ENCODE measurements around the gene MEOX2.

The MEOX2 gene

DNA sequence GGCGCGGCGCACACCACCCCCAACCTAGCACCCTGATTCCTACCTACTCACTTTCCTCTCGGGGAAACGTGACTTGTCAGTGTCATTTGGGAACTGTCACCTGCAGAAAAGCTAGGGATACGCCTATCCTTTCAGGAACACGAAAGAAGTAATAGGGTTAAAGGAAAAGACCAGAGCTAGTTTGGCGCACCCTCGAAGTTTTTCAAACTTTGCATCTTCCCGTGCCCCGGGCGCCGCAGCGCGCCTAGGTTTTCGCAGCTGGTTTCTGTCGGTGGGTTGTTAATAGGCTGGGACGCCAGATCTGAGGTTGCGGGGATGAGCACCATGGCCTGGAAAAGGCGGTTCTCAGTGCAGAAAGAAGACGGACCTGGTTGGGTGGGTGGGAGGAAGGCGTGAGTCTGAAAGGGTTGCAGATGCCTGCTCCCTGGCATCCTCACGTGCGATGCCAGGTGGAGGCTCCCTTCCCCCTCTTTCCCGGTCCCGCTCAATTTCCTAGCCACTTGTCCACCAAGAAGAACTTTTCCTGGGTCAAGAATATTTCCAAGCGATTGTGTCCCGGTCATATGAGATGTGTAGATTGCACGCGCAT lies 568 bp upstream of the MEOX2 start:
- H3K4me3 Mint-ChIP-seq = no peak overlapping the region
- H3K4me1 Mint-ChIP-seq = no peaks in the 10 kb centered on the region
- CTCF ChIA-PET = no interaction called here
- H3K36me3 Mint-ChIP-seq = no peaks in the 10 kb centered on the region
- DNase-seq = no peak
- no peaks in the 10 kb centered on the region for H3K9me3 Mint-ChIP-seq
- H3K27me3 Mint-ChIP-seq = peaks cover 35% of the 10 kb centered on the region
- H3K27ac Mint-ChIP-seq = no peak overlapping the region

DNA sequence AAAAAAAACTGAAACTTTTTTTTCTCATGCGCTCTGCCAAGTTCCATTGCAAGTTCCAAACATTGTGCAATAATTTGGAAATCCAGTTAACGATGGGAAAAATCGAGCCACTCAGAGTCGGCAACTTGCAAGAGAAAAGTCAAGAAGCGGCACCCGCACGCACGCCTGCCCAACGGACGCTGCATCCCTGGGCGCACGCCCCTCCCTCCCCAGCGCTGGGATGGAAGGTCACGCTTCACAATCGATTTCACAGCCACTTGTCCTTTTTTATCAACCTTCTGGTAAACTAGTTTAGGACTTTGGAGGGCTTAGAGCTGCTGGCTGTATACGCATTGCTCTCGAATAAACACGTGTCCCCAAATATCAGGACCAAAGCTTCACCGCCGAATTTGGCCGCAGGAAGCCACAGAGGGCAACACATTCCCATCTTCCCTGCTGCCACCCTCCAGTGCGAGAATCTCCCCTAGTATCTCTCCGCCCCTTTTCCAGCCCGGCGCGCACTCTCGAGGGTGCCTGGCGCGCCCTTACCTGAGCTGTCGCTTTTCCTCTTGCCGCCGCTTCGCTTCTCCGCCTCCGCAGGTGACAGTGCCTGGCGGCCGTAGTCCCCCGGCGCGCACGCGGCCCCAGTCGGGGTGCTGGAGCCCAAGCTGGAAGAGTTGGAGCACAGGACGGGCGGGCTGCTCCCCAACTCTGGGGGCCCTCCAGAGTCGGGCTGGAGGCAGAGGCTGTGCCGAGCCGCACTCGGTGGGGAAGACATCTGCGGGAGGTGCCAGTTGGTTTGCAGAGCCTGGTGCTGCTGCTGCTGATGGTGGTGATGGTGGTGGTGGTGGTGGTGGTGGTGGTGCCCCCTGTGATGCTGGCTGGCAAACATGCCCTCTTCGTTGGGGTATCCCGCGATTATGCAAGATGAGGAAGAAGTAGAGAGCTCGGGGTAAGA lies 857 bp downstream of the MEOX2 start:
- Mint-ChIP-seq H3K27me3 (peaks cover 35% of the 10 kb centered on the region), H3K27ac (peak overlapping the region; percentile 62), H3K9me3 (no peaks in the 10 kb centered on the region), H3K36me3 (no peaks in the 10 kb centered on the region), H3K4me1 (no peaks in the 10 kb centered on the region), H3K4me3 (no peak overlapping the region)
- no peak for DNase-seq
- CTCF ChIA-PET = no interaction called here

DNA sequence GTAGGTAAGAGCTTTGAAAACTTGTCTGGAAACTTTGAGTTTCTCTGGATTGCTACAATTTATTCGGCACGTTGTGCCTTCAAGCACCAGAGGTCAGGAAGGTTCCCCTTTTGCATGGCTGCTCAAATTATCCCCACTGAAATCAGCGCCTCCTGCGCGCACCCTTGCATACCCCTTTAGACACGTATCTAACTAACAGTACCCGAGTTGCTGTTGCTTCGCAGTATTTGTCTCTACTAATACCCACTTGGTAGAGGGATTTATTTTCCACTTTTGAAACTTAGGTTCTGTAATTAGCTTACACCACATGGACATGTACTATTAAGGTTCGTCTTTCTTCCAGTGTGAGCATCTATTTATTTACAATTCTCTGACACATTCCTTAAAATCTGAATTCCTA lies 1.6 kb downstream of the MEOX2 start:
- Mint-ChIP-seq H3K4me1 (no peaks in the 10 kb centered on the region), H3K36me3 (no peaks in the 10 kb centered on the region), H3K9me3 (no peaks in the 10 kb centered on the region), H3K27me3 (peaks cover 35% of the 10 kb centered on the region), H3K27ac (no peak overlapping the region), H3K4me3 (no peak overlapping the region)
- CTCF ChIA-PET = no interaction called here
- DNase-seq = no peak

DNA sequence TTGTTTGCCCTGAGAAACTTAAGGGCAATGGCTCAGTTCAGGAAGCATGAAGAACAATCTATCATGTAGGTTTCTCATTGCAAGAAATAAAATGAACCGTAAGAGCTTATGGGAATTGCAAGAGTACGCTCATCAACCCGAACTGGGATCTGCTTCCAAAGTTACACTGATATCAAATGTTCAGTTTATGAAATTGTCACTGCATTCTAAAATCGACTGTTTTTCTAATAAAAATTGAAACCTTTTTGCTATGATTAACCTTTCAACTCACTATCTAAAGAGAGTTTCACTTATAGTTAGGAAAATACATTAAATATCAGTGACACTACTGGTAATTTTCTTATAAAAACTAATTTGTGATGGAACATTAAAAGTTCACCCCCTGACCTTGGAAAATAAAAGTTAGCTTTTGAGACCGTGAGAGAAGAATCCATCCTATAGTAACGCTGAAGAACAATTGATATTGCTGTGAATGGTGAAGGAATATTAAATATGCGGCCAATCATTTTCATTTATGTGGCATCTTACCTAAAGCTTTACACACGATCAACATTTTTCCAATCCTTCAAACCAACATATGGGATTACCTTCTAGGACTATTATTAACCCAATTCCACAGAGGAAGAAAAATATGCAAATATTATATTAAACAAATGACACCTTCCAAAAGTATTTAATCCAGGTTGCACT lies 2.2 kb downstream of the MEOX2 start:
- H3K27ac Mint-ChIP-seq = no peak overlapping the region
- no peak overlapping the region for H3K4me3 Mint-ChIP-seq
- H3K4me1 Mint-ChIP-seq = no peaks in the 10 kb centered on the region
- DNase-seq = no peak
- CTCF ChIA-PET = no interaction called here
- peaks cover 35% of the 10 kb centered on the region for H3K27me3 Mint-ChIP-seq
- no peaks in the 10 kb centered on the region for H3K36me3 Mint-ChIP-seq
- no peaks in the 10 kb centered on the region for H3K9me3 Mint-ChIP-seq

DNA sequence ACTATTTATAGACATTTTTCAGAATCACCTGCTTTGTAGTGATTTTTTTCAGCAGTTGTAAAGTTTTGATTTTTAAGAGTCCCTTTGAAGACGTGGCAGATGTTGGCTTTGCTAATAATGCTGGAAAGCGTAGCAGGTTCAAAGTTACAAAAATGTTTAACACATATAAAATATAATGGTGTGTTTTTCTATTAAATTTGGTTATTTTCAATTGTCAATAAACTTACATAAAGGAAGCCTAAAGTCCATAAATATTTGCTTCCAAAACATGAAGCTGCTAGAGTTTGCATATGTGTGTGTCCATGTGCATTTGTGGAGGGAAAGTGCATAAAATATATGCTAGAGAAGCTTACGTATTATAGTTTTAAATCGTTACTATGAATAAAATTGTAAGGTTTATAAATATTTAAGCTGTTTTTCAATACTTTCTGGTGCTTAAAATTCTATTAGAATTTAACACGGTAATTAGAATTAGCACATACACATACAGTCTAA lies 3.7 kb downstream of the MEOX2 start:
- Mint-ChIP-seq H3K9me3 (no peaks in the 10 kb centered on the region), H3K36me3 (no peaks in the 10 kb centered on the region)
- DNase-seq = no peak

DNA sequence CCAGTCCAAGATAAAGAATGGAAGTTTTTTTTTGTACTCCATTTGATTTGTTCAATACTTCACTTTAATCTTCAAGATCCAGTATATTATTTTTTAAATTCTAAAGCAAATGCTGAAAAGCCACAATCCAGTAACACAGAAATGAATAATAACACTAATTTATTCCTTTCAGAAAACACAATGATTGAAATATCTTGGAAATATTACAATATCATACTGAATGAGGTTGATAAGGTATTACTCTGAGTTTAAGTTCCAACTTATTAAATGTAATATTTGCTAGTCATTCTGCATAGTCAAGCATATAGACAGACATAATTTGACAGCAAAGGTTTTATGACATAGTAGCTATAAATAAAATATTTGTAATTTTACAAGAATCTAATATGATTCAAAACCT lies 4.4 kb downstream of the MEOX2 start:
- CTCF ChIA-PET = no interaction called here
- Mint-ChIP-seq H3K4me3 (no peak overlapping the region), H3K27me3 (peaks cover 21% of the 10 kb centered on the region)

More for the DNA sequence above, 3.7 kb downstream of the MEOX2 start:
- CTCF ChIA-PET = no interaction called here
- Mint-ChIP-seq H3K4me1 (no peaks in the 10 kb centered on the region), H3K27ac (no peak overlapping the region), H3K27me3 (peaks cover 28% of the 10 kb centered on the region), H3K4me3 (no peak overlapping the region)

DNA sequence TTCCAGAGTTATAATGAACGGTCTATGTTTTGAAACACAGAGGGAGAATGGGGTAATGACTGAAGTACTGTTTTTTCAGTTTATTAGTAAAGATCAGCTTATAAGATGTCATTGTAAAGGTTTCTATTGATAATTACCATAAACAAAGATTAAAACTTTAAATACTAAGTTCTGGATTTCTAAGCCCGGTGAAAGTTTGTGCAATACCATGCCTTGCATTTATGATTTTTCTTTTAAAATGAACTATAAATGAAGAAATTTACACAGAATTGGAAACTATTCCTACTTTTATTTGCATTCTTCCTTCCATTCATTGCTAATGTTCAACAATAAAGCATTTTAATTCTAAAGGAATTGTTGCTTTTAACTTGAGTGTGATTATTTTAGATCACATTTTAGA lies 4.9 kb downstream of the MEOX2 start:
- no peak for DNase-seq
- Mint-ChIP-seq H3K4me3 (no peak overlapping the region), H3K36me3 (no peaks in the 10 kb centered on the region), H3K27me3 (peaks cover 16% of the 10 kb centered on the region), H3K27ac (no peak overlapping the region), H3K9me3 (no peaks in the 10 kb centered on the region), H3K4me1 (no peaks in the 10 kb centered on the region)
- CTCF ChIA-PET = no interaction called here

More for the DNA sequence above, 4.4 kb downstream of the MEOX2 start:
- Mint-ChIP-seq H3K9me3 (no peaks in the 10 kb centered on the region), H3K4me1 (no peaks in the 10 kb centered on the region), H3K36me3 (no peaks in the 10 kb centered on the region), H3K27ac (no peak overlapping the region)
- DNase-seq = no peak

DNA sequence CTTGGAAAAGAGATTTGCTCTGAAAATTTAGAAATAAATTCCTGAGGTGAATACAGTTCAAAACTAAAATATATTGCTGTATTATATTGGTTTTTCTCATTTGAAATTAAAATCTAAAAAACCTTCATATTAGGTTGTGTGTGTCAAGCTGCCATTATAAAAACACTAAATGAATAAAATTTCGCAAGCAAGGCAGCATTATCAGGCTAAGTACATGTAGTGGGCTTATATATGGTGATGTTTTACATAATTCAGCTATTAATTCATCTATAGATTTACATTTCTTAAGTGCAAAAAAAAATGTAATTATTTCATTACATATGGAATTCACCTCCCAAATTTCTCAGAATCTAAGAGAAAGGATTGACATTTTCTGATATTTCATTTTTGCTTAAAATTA lies 5.3 kb downstream of the MEOX2 start:
- CTCF ChIA-PET = no interaction called here
- Mint-ChIP-seq H3K9me3 (no peaks in the 10 kb centered on the region), H3K36me3 (no peaks in the 10 kb centered on the region), H3K27ac (no peak overlapping the region), H3K4me1 (no peaks in the 10 kb centered on the region), H3K4me3 (no peak overlapping the region), H3K27me3 (peaks cover 12% of the 10 kb centered on the region)
- DNase-seq = no peak

DNA sequence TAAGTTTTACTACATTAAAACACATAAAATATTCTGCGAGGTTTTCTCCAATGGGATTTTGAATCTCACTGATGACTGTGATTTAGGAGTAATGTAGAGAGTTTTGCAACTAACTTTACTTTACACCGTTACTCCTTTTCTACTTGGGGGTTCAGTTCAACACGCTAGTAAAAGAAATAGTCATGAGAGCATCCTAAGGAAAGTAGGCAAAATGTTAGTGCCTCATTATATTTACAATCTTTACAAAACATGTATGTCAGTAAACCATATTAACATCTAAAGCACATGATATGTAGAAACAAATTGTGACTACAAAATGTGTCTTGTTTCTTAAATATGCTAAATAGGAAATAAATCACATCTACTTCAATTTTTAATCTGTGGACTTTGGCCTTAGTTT lies 6.0 kb downstream of the MEOX2 start:
- no peak overlapping the region for H3K4me3 Mint-ChIP-seq
- CTCF ChIA-PET = no interaction called here
- peaks cover 5% of the 10 kb centered on the region for H3K27me3 Mint-ChIP-seq
- no peaks in the 10 kb centered on the region for H3K9me3 Mint-ChIP-seq
- no peaks in the 10 kb centered on the region for H3K4me1 Mint-ChIP-seq
- no peak for DNase-seq
- no peak overlapping the region for H3K27ac Mint-ChIP-seq
- H3K36me3 Mint-ChIP-seq = no peaks in the 10 kb centered on the region

DNA sequence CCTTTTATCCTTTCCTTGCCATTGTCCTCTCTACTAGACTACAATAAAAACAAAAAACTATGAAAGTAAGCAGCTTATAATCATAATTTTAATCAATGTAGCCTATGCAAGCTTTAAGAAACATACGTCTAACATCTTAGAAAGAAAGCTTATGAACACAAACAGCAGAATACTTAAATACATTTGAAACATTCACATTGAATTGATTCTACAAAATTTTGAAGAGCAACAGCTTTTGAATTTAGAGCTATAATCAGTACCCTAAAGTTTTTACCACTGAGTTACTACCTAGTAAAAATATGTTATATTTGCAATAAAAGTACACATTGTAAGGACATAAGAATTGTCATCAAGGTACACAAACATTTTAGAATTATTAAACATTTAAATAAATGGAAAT lies 7.2 kb downstream of the MEOX2 start:
- Mint-ChIP-seq H3K4me3 (no peak overlapping the region), H3K9me3 (no peaks in the 10 kb centered on the region), H3K27ac (no peak overlapping the region), H3K27me3 (no peaks in the 10 kb centered on the region), H3K4me1 (no peaks in the 10 kb centered on the region), H3K36me3 (no peaks in the 10 kb centered on the region)
- CTCF ChIA-PET = interaction anchor here (1.3 kb wide), 1 partner anchor 42 kb away, joined by 4 read pairs; no protein-coding TSS in a partner anchor
- no peak for DNase-seq

DNA sequence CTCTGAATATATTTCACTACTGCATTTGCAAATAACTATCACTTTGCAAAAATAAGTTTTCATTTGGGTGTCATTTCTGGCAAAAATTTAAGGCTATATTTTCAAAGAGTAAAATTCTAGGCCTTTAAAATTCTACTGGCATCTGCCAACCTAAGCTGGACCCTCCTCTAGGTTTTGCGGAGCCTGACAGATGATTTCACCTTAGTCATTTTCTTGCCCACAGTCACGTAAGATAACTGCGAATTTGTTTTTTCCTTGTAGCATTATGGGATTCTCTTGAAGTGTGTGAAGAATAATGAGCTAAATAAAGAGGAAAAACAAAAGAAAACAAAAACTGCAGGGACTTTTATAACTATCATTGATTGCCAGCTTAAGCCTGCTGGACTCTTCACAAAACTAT lies 7.8 kb downstream of the MEOX2 start:
- no peak for DNase-seq
- Mint-ChIP-seq H3K4me3 (no peak overlapping the region), H3K27ac (no peak overlapping the region), H3K4me1 (no peaks in the 10 kb centered on the region), H3K27me3 (no peaks in the 10 kb centered on the region), H3K36me3 (no peaks in the 10 kb centered on the region), H3K9me3 (no peaks in the 10 kb centered on the region)
- CTCF ChIA-PET = interaction anchor here (1.3 kb wide), 1 partner anchor 42 kb away, joined by 4 read pairs; no protein-coding TSS in a partner anchor

DNA sequence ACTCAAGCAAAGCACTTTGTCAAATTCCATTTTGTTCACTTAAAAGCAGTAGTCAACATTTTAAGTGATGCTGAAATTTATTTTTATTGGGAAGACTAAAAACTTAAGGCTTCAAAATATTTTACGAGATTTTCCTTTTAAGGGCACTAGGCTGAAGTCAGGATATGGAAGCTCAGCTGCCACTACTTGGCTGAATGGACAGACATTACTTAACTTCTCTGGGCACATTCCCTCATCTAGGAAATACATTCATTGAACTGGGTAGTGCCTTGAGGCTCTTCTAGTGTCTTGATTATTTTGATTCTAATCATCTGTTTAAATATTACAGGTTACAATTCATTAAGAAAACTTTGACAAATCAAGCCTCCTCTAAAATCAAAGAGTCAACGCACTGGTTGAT lies 11.1 kb downstream of the MEOX2 start:
- Mint-ChIP-seq H3K36me3 (no peaks in the 10 kb centered on the region), H3K4me1 (no peaks in the 10 kb centered on the region), H3K27me3 (no peaks in the 10 kb centered on the region), H3K4me3 (no peak overlapping the region), H3K27ac (no peak overlapping the region), H3K9me3 (peaks cover 3% of the 10 kb centered on the region)
- DNase-seq = no peak
- CTCF ChIA-PET = no interaction called here

DNA sequence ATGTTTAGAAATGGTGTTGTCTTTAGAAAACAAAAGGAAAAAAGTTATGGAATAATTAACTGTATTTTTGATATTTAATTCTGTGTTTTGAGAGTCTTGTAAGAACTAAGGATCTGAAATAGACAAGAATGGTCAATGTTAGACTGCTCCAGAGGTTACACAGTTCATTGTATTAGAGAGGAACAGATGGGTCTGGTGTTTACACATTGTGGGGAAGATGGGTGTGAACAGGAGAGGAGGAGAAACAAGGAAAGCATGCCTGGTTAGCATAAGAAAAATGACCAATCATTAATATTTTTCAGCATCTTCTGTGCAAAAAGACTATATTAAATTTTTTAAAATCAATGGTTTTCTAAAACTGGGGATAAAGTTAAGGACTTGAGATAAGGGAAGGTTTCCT lies 11.9 kb downstream of the MEOX2 start:
- Mint-ChIP-seq H3K9me3 (peaks cover 4% of the 10 kb centered on the region), H3K27ac (no peak overlapping the region), H3K27me3 (no peaks in the 10 kb centered on the region), H3K4me3 (no peak overlapping the region), H3K4me1 (no peaks in the 10 kb centered on the region), H3K36me3 (no peaks in the 10 kb centered on the region)
- no peak for DNase-seq
- CTCF ChIA-PET = no interaction called here

DNA sequence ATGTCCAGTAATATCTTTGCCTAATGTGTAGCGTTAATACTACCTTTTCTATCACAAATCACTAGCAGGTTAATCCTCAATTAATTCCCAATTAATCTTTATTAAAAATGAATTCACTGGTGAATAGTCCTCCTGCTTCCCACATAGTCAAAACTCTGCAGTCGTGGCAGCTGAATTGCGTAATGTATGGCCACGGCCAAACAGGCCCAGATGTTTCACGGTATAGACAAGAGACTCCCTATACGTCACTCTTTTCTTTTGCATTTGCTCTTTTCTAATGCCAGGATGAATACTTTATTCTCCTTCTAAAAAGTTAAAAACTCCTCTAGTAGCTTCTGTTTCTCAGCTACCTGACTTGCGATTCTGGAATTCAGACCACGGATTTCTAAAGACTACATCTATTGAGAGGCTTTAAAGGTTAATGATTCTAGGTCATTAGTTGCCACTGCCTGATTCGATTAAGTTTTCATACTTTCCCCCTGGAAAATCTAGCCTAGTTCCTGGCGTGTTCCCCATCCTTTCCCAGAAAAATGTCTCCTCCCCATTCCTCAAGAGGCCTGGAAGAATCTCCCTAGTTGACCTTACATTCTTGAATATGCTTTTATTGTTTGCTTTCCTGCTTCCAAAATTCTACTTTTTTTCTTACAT lies 16.9 kb downstream of the MEOX2 start:
- H3K36me3 Mint-ChIP-seq = no peaks in the 10 kb centered on the region
- no peak for DNase-seq
- no peak overlapping the region for H3K4me3 Mint-ChIP-seq
- H3K9me3 Mint-ChIP-seq = peaks cover 4% of the 10 kb centered on the region
- no peaks in the 10 kb centered on the region for H3K4me1 Mint-ChIP-seq
- no peak overlapping the region for H3K27ac Mint-ChIP-seq
- no peaks in the 10 kb centered on the region for H3K27me3 Mint-ChIP-seq
- CTCF ChIA-PET = no interaction called here
